Karpas-422 (cell line): ENCODE results near the gene LPCAT3. TPM values are rescaled to one million over a fixed set of nuclear protein-coding genes. Genes with fewer than 3 reads are reported as not detected.

ENCODE experiments used
- DNase-seq: peaks from one replicate; pipeline ENCODE4 v3.0.0-alpha.2; 2015
- H2AFZ ChIP-seq: fragments of 200-600 bp; sonication (generic); 2 replicates; pipeline ENCODE4 v1.6.1; 2014; ENCODE audit warnings: antibody characterized with exemption, low read length, mixed read lengths
- H3K27ac ChIP-seq: fragments of 200-600 bp; sonication (generic); 2 replicates; pipeline ENCODE4 v1.5.1; 2014; ENCODE audit warnings: mild to moderate bottlenecking, low read length, moderate library complexity
- H3K27me3 ChIP-seq: fragments of 200-600 bp; sonication (generic); 2 replicates; pipeline ENCODE4 v1.6.1; 2014; ENCODE audit warnings: low read length, mixed read lengths
- H3K36me3 ChIP-seq: fragments of 200-600 bp; sonication (generic); 2 replicates; pipeline ENCODE4 v1.6.1; 2014; ENCODE audit warnings: low read length, mixed read lengths; ENCODE audit not compliant: insufficient read depth
- H3K4me1 ChIP-seq: fragments of 200-600 bp; sonication (generic); 2 replicates; pipeline ENCODE4 v1.6.1; 2014; ENCODE audit warnings: mild to moderate bottlenecking, low read length, mixed read lengths
- H3K4me2 ChIP-seq: fragments of 200-600 bp; sonication (generic); 2 replicates; pipeline ENCODE4 v1.6.1; 2014; ENCODE audit warnings: low read length, low read depth, mild to moderate bottlenecking; ENCODE audit not compliant: poor library complexity, severe bottlenecking
- H3K4me3 ChIP-seq: fragments of 200-600 bp; sonication (generic); 2 replicates; pipeline ENCODE4 v1.5.1; 2014; ENCODE audit warnings: mild to moderate bottlenecking, antibody characterized with exemption, low read length, mixed read lengths
- H3K79me2 ChIP-seq: fragments of 200-600 bp; sonication (generic); 2 replicates; pipeline ENCODE4 v1.6.1; 2014; ENCODE audit warnings: mild to moderate bottlenecking, low read length, mixed read lengths
- H3K9ac ChIP-seq: fragments of 200-600 bp; sonication (generic); 2 replicates; pipeline ENCODE4 v1.6.0; 2014; ENCODE audit warnings: low read length
- H3K9me2 ChIP-seq: fragments of 200-600 bp; sonication (generic), shearing (Covaris generic); replicated peaks from 2 replicates; pipeline ENCODE4 v1.6.0; 2014; ENCODE audit warnings: mild to moderate bottlenecking, low read length, moderate library complexity; ENCODE audit not compliant: insufficient read depth
- H3K9me3 ChIP-seq: fragments of 300-700, 200-600 bp; sonication (generic); 2 replicates; pipeline ENCODE4 v1.6.1; 2014; ENCODE audit warnings: low read length, mixed read lengths
- H4K20me1 ChIP-seq: fragments of 200-600 bp; sonication (generic); 2 replicates; pipeline ENCODE4 v1.6.1; 2014; ENCODE audit warnings: mild to moderate bottlenecking, antibody characterized with exemption, low read length, low read depth; ENCODE audit not compliant: insufficient read depth
- total RNA-seq: library from RNA; depleted of rRNA; stranded (reverse); fragments of >200 nt; shearing (Covaris generic); gene quantifications from 2 replicates; pipeline ENCODE4 v1.2.3, GENCODE V29; 2014; ENCODE audit warnings: low replicate concordance; rRNA removed

LPCAT3 gene
- 21.6 and 42.7 TPM in 2 replicates for total RNA-seq

GRCh38 chr12:7018350-7019042, at the start of gene LPCAT3:
TSS of gene LPCAT3 (minus strand) at chr12:7018476. CDS start at chr12:7018424, 52 bp downstream.
- Histone ChIP-seq H3K4me3 (peak within 1 kb of the TSS; percentile 87), H3K27me3 (no peaks in the 10 kb centered on the region), H3K9me2 (no peaks in the 10 kb centered on the region), H3K9ac (peak within 1 kb of the TSS; percentile 84), H3K27ac (peak within 1 kb of the TSS; percentile 73), H3K79me2 (peaks cover 45% of the 10 kb centered on the region), H4K20me1 (no peaks in the 10 kb centered on the region), H3K36me3 (no peaks in the 10 kb centered on the region; the same call in 1 of the 2 replicates), H3K4me2 (peak within 1 kb of the TSS; percentile 96), H2AFZ (peak within 1 kb of the TSS; percentile 79; the same call in 1 of the 2 replicates), H3K9me3 (no peaks in the 10 kb centered on the region), H3K4me1 (peaks cover 36% of the 10 kb centered on the region)
- peak; percentile 99 for DNase-seq

GRCh38 chr12:7067096-7067495, 48.8 kb upstream of the LPCAT3 start:
- Histone ChIP-seq H3K27me3 (no peaks in the 10 kb centered on the region), H3K79me2 (no peaks in the 10 kb centered on the region), H3K4me3 (no peak overlapping the region), H3K36me3 (no peaks in the 10 kb centered on the region), H3K4me2 (no peak overlapping the region), H3K27ac (no peak overlapping the region), H3K9me3 (no peaks in the 10 kb centered on the region), H2AFZ (no peak overlapping the region), H4K20me1 (no peaks in the 10 kb centered on the region), H3K9me2 (no peaks in the 10 kb centered on the region), H3K4me1 (peaks cover 6% of the 10 kb centered on the region), H3K9ac (no peak overlapping the region)
- DNase-seq, result no peak

GRCh38 chr12:7066596-7066995, 48.3 kb upstream of the LPCAT3 start:
- Histone ChIP-seq H3K27ac (no peak overlapping the region), H3K9ac (no peak overlapping the region), H3K36me3 (no peaks in the 10 kb centered on the region), H4K20me1 (no peaks in the 10 kb centered on the region), H3K4me2 (no peak overlapping the region), H3K9me2 (no peaks in the 10 kb centered on the region), H3K4me3 (no peak overlapping the region), H3K79me2 (no peaks in the 10 kb centered on the region), H3K27me3 (no peaks in the 10 kb centered on the region), H3K9me3 (no peaks in the 10 kb centered on the region), H3K4me1 (peaks cover 6% of the 10 kb centered on the region), H2AFZ (no peak overlapping the region)
- no peak for DNase-seq

GRCh38 chr12:7065073-7065623, 46.9 kb upstream of the LPCAT3 start:
- Histone ChIP-seq H3K79me2 (no peaks in the 10 kb centered on the region), H3K9me3 (no peaks in the 10 kb centered on the region), H3K4me1 (peaks cover 6% of the 10 kb centered on the region), H4K20me1 (no peaks in the 10 kb centered on the region), H3K4me3 (no peak overlapping the region), H3K4me2 (no peak overlapping the region), H3K9ac (no peak overlapping the region), H3K27me3 (no peaks in the 10 kb centered on the region), H3K9me2 (no peaks in the 10 kb centered on the region), H3K36me3 (no peaks in the 10 kb centered on the region), H3K27ac (no peak overlapping the region), H2AFZ (no peak overlapping the region)
- DNase-seq, result no peak

- no peaks in the 10 kb centered on the region for H3K27me3 ChIP-seq
Measured at GRCh38 chr12:7064516-7064915, 46.2 kb upstream of the LPCAT3 start.

GRCh38 chr12:7061596-7061995, 43.3 kb upstream of the LPCAT3 start:
- no peak overlapping the region for H2AFZ ChIP-seq
- no peak overlapping the region for H3K4me2 ChIP-seq
- H4K20me1 ChIP-seq, result no peaks in the 10 kb centered on the region
- no peak overlapping the region for H3K9ac ChIP-seq
- no peaks in the 10 kb centered on the region for H3K9me2 ChIP-seq
- H3K27ac ChIP-seq, result no peak overlapping the region
- no peaks in the 10 kb centered on the region for H3K27me3 ChIP-seq
- no peaks in the 10 kb centered on the region for H3K9me3 ChIP-seq
- no peak overlapping the region for H3K4me3 ChIP-seq
- no peaks in the 10 kb centered on the region for H3K79me2 ChIP-seq
- peaks cover 6% of the 10 kb centered on the region for H3K4me1 ChIP-seq
- no peaks in the 10 kb centered on the region for H3K36me3 ChIP-seq
- DNase-seq, result no peak

More at GRCh38 chr12:7064516-7064915, 46.2 kb upstream of the LPCAT3 start:
- no peak overlapping the region for H3K27ac ChIP-seq
- H3K4me1 ChIP-seq, result peaks cover 6% of the 10 kb centered on the region
- H3K9me3 ChIP-seq, result no peaks in the 10 kb centered on the region
- no peaks in the 10 kb centered on the region for H3K36me3 ChIP-seq
- H3K9me2 ChIP-seq, result no peaks in the 10 kb centered on the region
- no peaks in the 10 kb centered on the region for H4K20me1 ChIP-seq
- H3K4me2 ChIP-seq, result no peak overlapping the region
- H3K4me3 ChIP-seq, result no peak overlapping the region
- no peak overlapping the region for H3K9ac ChIP-seq
- no peaks in the 10 kb centered on the region for H3K79me2 ChIP-seq
- no peak for DNase-seq
- no peak overlapping the region for H2AFZ ChIP-seq

- no peak overlapping the region for H3K9ac ChIP-seq
- no peak overlapping the region for H2AFZ ChIP-seq
- no peaks in the 10 kb centered on the region for H3K9me3 ChIP-seq
- no peak overlapping the region for H3K4me3 ChIP-seq
- H3K4me2 ChIP-seq, result no peak overlapping the region
- H3K36me3 ChIP-seq, result no peaks in the 10 kb centered on the region
- H3K4me1 ChIP-seq, result peaks cover 6% of the 10 kb centered on the region
- no peaks in the 10 kb centered on the region for H4K20me1 ChIP-seq
- H3K27me3 ChIP-seq, result no peaks in the 10 kb centered on the region
- DNase-seq, result no peak
- no peaks in the 10 kb centered on the region for H3K79me2 ChIP-seq
- no peaks in the 10 kb centered on the region for H3K9me2 ChIP-seq
- H3K27ac ChIP-seq, result no peak overlapping the region
Measured at GRCh38 chr12:7061138-7061537, 42.9 kb upstream of the LPCAT3 start.

GRCh38 chr12:7060353-7060954, 42.2 kb upstream of the LPCAT3 start, which contains the start of gene C1S:
TSS of gene C1S (plus strand) at chr12:7060718. CDS start at chr12:7061913, 1,195 bp downstream.
- no peak within 1 kb of the TSS for H3K27ac ChIP-seq
- no peak within 1 kb of the TSS for H3K9ac ChIP-seq
- H4K20me1 ChIP-seq, result no peaks in the 10 kb centered on the region
- peaks cover 6% of the 10 kb centered on the region for H3K4me1 ChIP-seq
- no peak within 1 kb of the TSS for H3K4me3 ChIP-seq
- no peaks in the 10 kb centered on the region for H3K9me3 ChIP-seq
- H3K36me3 ChIP-seq, result no peaks in the 10 kb centered on the region
- no peak for DNase-seq
- H3K9me2 ChIP-seq, result no peaks in the 10 kb centered on the region
- no peaks in the 10 kb centered on the region for H3K79me2 ChIP-seq
- no peaks in the 10 kb centered on the region for H3K27me3 ChIP-seq
- H3K4me2 ChIP-seq, result no peak within 1 kb of the TSS
- no peak within 1 kb of the TSS for H2AFZ ChIP-seq
